AG09319 (cell line): ENCODE results near the gene DFFB.

Experiments
- DNase-seq: peaks from one replicate; pipeline ENCODE4 v3.0.0-alpha.2; 2010; ENCODE audit warnings: low read depth; ENCODE audit errors: extremely low read depth
- TF ChIP-seq, protein P1 (sequence below): IDR thresholded peaks from 2 replicates; pipeline ENCODE4 v1.5.1; 2011; ENCODE audit warnings: low read depth, mild to moderate bottlenecking, inconsistent platforms, low read length, moderate library complexity

The DFFB gene

DNA sequence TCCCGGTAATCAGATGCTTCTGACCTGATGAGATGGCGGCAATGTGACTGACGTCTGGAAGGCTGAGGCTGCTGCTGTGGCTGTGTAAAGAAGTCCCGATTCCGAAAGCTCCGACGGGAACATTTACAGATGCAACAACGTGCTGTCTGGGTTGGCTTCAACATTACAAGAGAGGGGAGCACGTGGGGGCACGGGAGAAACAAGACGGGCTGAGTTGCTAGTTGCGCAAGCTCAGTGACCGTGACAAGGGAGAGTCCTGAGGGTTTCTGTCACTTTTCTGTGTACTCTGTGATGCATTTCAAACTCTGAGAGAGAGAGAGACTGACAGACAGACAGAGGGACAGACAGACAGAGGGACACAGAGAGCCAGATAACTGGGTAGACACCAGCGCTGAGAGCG is 35.4 kb upstream of the DFFB start:
- TF ChIP-seq, protein P1, sequence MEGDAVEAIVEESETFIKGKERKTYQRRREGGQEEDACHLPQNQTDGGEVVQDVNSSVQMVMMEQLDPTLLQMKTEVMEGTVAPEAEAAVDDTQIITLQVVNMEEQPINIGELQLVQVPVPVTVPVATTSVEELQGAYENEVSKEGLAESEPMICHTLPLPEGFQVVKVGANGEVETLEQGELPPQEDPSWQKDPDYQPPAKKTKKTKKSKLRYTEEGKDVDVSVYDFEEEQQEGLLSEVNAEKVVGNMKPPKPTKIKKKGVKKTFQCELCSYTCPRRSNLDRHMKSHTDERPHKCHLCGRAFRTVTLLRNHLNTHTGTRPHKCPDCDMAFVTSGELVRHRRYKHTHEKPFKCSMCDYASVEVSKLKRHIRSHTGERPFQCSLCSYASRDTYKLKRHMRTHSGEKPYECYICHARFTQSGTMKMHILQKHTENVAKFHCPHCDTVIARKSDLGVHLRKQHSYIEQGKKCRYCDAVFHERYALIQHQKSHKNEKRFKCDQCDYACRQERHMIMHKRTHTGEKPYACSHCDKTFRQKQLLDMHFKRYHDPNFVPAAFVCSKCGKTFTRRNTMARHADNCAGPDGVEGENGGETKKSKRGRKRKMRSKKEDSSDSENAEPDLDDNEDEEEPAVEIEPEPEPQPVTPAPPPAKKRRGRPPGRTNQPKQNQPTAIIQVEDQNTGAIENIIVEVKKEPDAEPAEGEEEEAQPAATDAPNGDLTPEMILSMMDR, result no peak
- no peak for DNase-seq

DNA sequence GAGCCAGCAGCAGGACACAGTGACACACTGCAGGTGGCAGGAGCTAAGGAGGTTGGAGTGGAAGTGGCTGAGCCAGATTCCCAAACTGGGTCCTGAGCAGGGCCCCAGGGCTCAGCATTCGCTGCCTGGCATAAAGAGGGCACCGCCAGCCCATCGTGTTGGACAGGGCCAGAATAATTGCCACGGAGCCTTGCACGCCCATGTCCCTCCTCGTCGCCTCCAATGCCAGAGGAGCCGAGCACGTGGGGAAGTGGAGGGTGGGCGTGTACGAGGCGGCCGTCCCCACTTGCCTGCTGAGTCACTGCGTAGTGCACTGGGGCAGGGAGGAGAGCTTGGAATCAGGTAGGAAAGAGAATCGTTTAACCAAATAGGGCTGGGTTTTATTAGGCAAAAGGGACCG is 34.9 kb upstream of the DFFB start:
- TF ChIP-seq, protein P1, result no peak
- no peak for DNase-seq

DNA sequence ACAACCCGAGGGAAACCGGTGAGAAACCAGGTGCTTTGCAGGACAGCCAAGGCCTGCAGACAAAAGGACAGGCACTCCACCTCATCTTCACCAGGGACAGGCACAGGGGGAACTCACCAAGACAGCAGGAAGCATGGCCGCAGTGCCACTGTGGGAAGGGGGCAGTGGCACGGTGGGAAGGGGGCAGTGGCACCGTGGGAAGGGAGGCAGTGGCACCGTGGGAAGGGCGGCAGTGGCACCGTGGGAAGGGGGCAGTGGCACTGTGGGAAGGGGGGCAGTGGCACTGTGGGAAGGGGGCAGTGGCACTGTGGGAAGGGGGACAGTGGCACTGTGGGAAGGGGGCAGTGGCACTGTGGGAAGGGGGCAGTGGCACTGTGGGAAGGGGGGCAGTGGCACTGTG is 32.6 kb upstream of the DFFB start:
- DNase-seq, result no peak
- TF ChIP-seq, protein P1, result no peak

DNA sequence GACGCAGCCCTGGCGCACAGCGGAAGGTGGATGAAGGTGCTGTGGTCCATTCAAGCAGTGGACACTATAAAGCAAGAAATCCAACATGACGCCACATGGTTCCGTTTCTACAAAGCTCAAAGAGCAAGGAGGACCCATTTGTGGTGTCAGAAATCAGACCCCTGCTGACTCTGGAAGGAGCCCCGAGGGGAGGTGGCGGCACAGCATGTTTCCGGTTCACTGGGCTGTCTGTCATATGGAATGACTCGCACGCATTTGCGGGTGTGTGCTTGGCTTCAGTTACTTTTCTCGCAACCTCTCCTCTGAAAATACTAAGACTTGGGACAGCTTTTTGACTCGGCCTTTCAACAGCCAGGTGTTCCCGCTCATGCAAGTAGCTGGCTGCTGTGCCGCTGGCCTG is 31.9 kb upstream of the DFFB start:
- DNase-seq, result no peak
- TF ChIP-seq, protein P1, result no peak

DNA sequence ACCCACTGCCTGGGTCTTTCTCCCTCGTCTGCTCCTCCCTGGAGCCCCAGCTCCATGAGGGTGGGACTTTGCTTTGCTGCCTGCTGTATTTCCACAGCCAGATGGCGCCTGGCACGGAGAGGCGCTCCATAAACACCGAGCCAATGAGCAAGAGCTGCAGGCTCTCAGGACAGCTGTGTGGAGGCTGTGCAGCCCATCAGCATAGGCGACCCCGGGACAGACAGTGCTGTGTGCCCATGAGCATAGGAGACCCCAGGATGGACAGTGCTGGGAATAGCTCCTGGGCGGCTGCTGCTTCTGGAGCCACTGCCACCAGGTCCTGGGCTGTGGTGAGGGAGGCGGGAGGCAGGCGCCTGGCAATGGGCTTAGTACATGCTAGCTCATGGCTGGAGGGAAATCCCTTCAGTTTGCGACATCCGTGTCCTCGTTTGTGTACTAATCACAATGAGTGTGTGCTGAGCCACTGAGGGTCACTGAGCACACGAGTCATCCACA is 29.4 kb upstream of the DFFB start:
- TF ChIP-seq, protein P1, result no peak
- no peak for DNase-seq

DNA sequence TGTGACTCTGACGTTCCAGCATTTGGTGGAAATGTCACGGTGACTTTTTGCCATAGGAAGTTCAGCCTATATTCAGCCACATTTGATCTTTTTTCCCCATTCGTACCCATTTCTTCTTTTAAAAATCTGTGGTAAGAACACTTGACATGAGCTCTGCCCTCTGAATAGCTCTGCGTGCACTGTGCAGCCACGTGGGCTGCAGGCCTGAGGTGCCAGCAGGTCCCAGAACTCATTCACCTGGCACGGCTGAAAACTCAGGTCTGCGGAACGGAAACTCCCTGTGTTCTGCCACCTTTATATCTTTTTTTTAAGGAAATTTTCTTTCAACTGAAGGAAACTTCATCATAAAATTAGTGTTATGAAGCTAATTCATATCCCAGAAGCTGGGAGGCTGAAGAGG is 28.9 kb upstream of the DFFB start:
- TF ChIP-seq, protein P1, result no peak
- DNase-seq, result no peak

DNA sequence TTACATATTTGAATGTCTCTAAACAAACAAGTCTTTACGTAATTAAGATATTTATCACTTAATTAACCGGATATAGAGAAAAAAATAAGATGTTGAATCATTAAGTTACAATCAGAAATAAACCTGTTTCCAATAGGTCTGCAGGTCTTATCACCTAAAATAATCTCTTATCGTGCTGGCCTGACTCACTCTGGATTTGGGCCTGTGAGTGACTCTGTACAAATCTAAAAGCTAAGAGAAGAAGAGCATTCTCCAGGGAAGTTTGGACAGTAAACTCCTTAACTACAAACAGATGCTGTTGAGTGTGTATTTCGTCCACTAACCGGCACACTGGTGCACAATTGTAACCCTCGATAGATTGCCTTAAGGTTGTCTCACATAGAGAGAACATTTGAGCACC is 25.6 kb upstream of the DFFB start:
- DNase-seq, result peak; percentile 14
- TF ChIP-seq, protein P1, result no peak
